Measurements from ENCODE around the gene SLC35G3.
"Not testable (repeated sequence)": the region's sequence is repeated elsewhere in the genome, so short reads cannot be mapped to it uniquely, and the experiment has no call there.

DNA sequence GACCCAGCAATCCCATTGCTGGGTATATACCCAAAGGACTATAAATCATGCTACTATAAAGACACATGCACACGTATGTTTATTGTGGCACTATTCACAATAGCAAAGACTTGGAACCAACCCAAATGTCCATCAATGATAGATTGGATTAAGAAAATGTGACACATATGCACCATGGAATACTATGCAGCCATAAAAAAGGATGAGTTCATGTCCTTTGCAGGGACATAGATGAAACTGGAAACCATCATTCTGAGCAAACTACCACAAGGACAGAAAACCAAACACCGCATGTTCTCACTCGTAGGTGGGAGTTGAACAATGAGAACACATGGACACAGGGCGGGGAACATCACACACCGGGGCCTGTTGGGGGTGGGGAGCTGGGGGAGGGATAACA lies 14.8 kb downstream of the SLC35G3 start:
- TF ChIP-seq, protein P1, sequence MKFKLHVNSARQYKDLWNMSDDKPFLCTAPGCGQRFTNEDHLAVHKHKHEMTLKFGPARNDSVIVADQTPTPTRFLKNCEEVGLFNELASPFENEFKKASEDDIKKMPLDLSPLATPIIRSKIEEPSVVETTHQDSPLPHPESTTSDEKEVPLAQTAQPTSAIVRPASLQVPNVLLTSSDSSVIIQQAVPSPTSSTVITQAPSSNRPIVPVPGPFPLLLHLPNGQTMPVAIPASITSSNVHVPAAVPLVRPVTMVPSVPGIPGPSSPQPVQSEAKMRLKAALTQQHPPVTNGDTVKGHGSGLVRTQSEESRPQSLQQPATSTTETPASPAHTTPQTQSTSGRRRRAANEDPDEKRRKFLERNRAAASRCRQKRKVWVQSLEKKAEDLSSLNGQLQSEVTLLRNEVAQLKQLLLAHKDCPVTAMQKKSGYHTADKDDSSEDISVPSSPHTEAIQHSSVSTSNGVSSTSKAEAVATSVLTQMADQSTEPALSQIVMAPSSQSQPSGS (IDR thresholded peaks at IDR 0.05; ENCODE audit: low read length) = not testable (repeated sequence)
- not testable (repeated sequence) for TF ChIP-seq MXI1 (IDR thresholded peaks at IDR 0.05; ENCODE audit: low read depth, low read length); RBBP5 (conservative IDR thresholded peaks at IDR 0.05); EZH2 (IDR thresholded peaks at IDR 0.05; ENCODE audit: borderline replicate concordance, control insufficient read depth, low read depth, low read length); JUNB (IDR thresholded peaks at IDR 0.05)

Data from GM12878 (cell line).